CD4-positive, alpha-beta memory T cell (primary cell): ENCODE measurements around the gene KPNA4. TPM values are rescaled to one million over a fixed set of nuclear protein-coding genes. Genes with fewer than 3 reads are reported as not detected.

Experiments
- CTCF ChIA-PET: fragments of 350-600 bp; sonication (Branson Sonifier 250); formaldehyde crosslinking; loops from one replicate; lab custom pipeline; 2021; ENCODE audit warnings: inconsistent platforms; ENCODE audit not compliant: partially characterized antibody; lab: Charles Lee
- POLR2A ChIA-PET: fragments of 350-600 bp; sonication (Branson Sonifier 250); formaldehyde crosslinking; loops from one replicate; lab custom pipeline; 2021; ENCODE audit not compliant: partially characterized antibody; lab: Charles Lee
- DNase-seq, 5 donors: peaks; one replicate each; pipeline versions ENCODE4 v3.0.0 to v3.0.0-alpha.2; 2020 to 2022; ENCODE audit warnings: mixed read lengths in 1 of 5
- H3K27ac ChIP-seq: one replicate; pipeline ENCODE4 v1.7.0; 2013; ENCODE audit warnings: low read depth, low read length
- H3K27me3 ChIP-seq: 2 replicates; pipeline ENCODE4 v1.7.0; 2013; ENCODE audit warnings: mild to moderate bottlenecking, low read length, moderate library complexity; ENCODE audit not compliant: insufficient read depth
- H3K36me3 ChIP-seq: 2 replicates; pipeline ENCODE4 v1.7.0; 2013; ENCODE audit warnings: mild to moderate bottlenecking, low read length, moderate library complexity; ENCODE audit not compliant: insufficient read depth
- H3K4me1 ChIP-seq: 2 replicates; pipeline ENCODE4 v1.7.0; 2013; ENCODE audit warnings: mild to moderate bottlenecking, low read length, moderate library complexity; ENCODE audit not compliant: insufficient read depth
- H3K4me3 ChIP-seq, 2 donors: one replicate each; pipeline ENCODE4 v1.7.0; 2013; ENCODE audit warnings: low read length in 2 of 2, mild to moderate bottlenecking in 1 of 2
- H3K9me3 ChIP-seq, 2 donors: one replicate each; pipeline ENCODE4 v1.7.0; 2013; ENCODE audit warnings: low read length in 2 of 2, control low read depth in 1 of 2; ENCODE audit not compliant: control insufficient read depth in 1 of 2
- H3K27ac Mint-ChIP-seq, 7 donors: one replicate each; pipeline ENCODE4 v1.8.0; 2020 to 2021; ENCODE audit warnings: mixed read lengths in 7 of 7, mild to moderate bottlenecking in 6 of 7, inconsistent platforms in 3 of 7, moderate library complexity in 3 of 7
- H3K27me3 Mint-ChIP-seq, 2 donors: one replicate each; pipeline ENCODE4 v1.8.0; 2020 to 2021; ENCODE audit warnings: mixed read lengths in 2 of 2
- H3K36me3 Mint-ChIP-seq, 2 donors: one replicate each; pipeline ENCODE4 v1.8.0; 2020 to 2021; ENCODE audit warnings: mixed read lengths in 2 of 2, inconsistent platforms in 1 of 2, mild to moderate bottlenecking in 1 of 2
- H3K4me1 Mint-ChIP-seq, 4 donors: one replicate each; pipeline ENCODE4 v1.8.0; 2020 to 2021; ENCODE audit warnings: mixed read lengths in 4 of 4, mild to moderate bottlenecking in 1 of 4
- H3K4me3 Mint-ChIP-seq, 8 donors: one replicate each; pipeline ENCODE4 v1.8.0; 2020 to 2021; ENCODE audit warnings: mixed read lengths in 8 of 8, mild to moderate bottlenecking in 7 of 8, moderate library complexity in 6 of 8, inconsistent platforms in 3 of 8
- H3K9me3 Mint-ChIP-seq, 8 donors: one replicate each; pipeline ENCODE4 v1.8.0; 2020 to 2021; ENCODE audit warnings: mixed read lengths in 8 of 8, mild to moderate bottlenecking in 5 of 8, inconsistent platforms in 3 of 8, moderate library complexity in 1 of 8
- intact Hi-C: fragments of 100-400 bp; cut with micrococcal nuclease; formaldehyde crosslinking; loops from one replicate; pipeline ENCODE4 v1.15.1; 2023
- polyA plus RNA-seq, 2 donors: library from polyadenylated mRNA; unstranded; fragments of 300-500 nt; fragmentation: Illumina TruSeq; gene quantifications; one replicate each; pipeline ENCODE4 v1.2.3, GENCODE V29; 2021
- total RNA-seq, 2 experiments: library from RNA; stranded (reverse); gene quantifications; one replicate each; pipeline ENCODE4 v1.2.3, GENCODE V29; 2021

KPNA4 gene
- total and polyA plus RNA-seq, 4 experiments from 2014 or later: 8.9 to 50.1 (median 28.3) TPM

DNA sequence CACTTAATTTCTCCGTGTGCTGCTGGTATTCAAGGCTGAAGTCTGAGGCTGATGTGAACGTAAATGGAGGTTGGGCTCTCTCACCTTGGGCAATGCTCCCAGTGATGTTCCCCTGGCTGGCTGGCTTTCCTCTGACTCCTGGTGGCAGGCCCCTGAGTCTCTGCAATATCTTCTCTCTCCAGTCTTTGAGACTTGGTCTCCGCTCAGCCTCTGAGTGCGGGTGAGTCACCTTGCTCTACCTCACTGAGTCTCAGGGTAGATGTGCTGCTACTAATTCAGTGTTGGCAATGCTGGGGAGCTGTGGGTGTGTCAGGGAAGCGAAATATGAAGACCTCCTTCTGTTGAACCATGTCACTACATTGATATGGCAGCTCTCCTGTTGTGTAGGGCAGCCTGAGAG is 84.4 kb downstream of the KPNA4 start:
- Histone ChIP-seq H3K4me3 (no peak overlapping the region), H3K4me1 (no peaks in the 10 kb centered on the region), H3K27ac (no peak overlapping the region), H3K36me3 (no peaks in the 10 kb centered on the region), H3K27me3 (no peaks in the 10 kb centered on the region), H3K9me3 (no peaks in the 10 kb centered on the region)
- ChIA-PET CTCF (no interaction called here), POLR2A (no interaction called here)
- Mint-ChIP-seq H3K36me3 (peaks cover 0 to 1% of the 10 kb centered on the region in 2 donors), H3K9me3 (peaks cover 0 to 1% (median 0%) of the 10 kb centered on the region in 8 donors), H3K27ac (no peak overlapping the region), H3K27me3 (peaks cover 8 to 14% of the 10 kb centered on the region in 2 donors), H3K4me1 (peaks cover 0 to 7% (median 5%) of the 10 kb centered on the region in 4 donors), H3K4me3 (no peak overlapping the region)
- intact Hi-C loops: no loop called here
- DNase-seq: no peak

DNA sequence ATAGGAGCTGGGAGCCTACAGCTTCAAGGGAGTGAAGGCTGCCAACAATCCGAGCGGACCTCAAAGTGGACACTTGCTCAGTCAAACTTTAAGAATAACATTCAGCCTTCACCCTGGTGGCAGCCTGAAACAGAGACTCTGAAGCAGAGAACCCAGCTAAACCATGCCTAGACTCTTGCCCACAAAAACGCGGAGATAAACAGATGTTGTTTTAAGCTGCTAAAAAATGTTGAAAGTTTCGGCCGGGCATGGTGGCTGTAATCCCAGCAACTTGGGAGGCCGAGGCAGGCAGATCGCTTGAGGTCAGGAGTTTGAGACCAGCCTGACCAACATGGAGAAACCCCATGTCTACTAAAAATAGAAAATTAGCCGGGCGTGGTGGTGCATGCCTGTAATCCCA is 86.0 kb downstream of the KPNA4 start:
- peaks cover 8 to 18% of the 10 kb centered on the region in 2 donors for H3K27me3 Mint-ChIP-seq
- H3K27ac Mint-ChIP-seq: no peak overlapping the region
- H3K4me3 ChIP-seq: no peak overlapping the region
- no peak for DNase-seq
- peaks cover 0 to 1% (median 0%) of the 10 kb centered on the region in 8 donors for H3K9me3 Mint-ChIP-seq
- H3K9me3 ChIP-seq: no peaks in the 10 kb centered on the region
- CTCF ChIA-PET: no interaction called here
- POLR2A ChIA-PET: no interaction called here
- H3K36me3 ChIP-seq: no peaks in the 10 kb centered on the region
- no peak overlapping the region for H3K27ac ChIP-seq
- intact Hi-C loops: no loop called here
- no peak overlapping the region for H3K4me3 Mint-ChIP-seq
- H3K27me3 ChIP-seq: no peaks in the 10 kb centered on the region
- no peaks in the 10 kb centered on the region for H3K4me1 Mint-ChIP-seq
- no peaks in the 10 kb centered on the region for H3K4me1 ChIP-seq
- peaks cover 0 to 1% of the 10 kb centered on the region in 2 donors for H3K36me3 Mint-ChIP-seq

DNA sequence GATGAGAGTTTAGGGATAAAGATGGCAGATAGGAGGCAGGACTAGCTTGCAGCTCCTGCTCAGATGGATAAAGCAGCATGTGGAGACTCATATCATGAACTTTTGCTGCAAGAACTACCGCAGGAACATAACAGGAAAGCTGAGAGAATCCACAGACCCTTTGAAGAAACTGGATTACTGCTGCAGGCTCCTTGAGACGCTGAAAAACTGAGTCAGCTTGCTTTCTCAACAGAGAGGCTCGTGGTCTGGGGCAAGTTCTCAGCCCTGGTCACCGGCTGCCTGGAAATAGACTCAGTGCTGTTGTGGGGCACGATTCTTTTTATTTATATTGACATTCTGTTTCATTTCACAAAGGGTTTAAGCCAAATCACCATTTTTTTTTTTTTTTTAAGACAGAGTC is 87.0 kb downstream of the KPNA4 start:
- H3K36me3 Mint-ChIP-seq: peaks cover 0 to 1% of the 10 kb centered on the region in 2 donors
- ChIA-PET POLR2A (no interaction called here), CTCF (no interaction called here)
- H3K36me3 ChIP-seq: no peaks in the 10 kb centered on the region
- no peaks in the 10 kb centered on the region for H3K9me3 ChIP-seq
- intact Hi-C loops: no loop called here
- H3K4me3 ChIP-seq: no peak overlapping the region
- peaks cover 7 to 16% of the 10 kb centered on the region in 2 donors for H3K27me3 Mint-ChIP-seq
- no peaks in the 10 kb centered on the region for H3K4me1 Mint-ChIP-seq
- H3K4me3 Mint-ChIP-seq: no peak overlapping the region
- no peaks in the 10 kb centered on the region for H3K27me3 ChIP-seq
- no peak for DNase-seq
- H3K27ac ChIP-seq: no peak overlapping the region
- peak overlapping the region in 1 of 7 donors; percentile 44 for H3K27ac Mint-ChIP-seq
- H3K4me1 ChIP-seq: no peaks in the 10 kb centered on the region
- no peaks in the 10 kb centered on the region for H3K9me3 Mint-ChIP-seq

DNA sequence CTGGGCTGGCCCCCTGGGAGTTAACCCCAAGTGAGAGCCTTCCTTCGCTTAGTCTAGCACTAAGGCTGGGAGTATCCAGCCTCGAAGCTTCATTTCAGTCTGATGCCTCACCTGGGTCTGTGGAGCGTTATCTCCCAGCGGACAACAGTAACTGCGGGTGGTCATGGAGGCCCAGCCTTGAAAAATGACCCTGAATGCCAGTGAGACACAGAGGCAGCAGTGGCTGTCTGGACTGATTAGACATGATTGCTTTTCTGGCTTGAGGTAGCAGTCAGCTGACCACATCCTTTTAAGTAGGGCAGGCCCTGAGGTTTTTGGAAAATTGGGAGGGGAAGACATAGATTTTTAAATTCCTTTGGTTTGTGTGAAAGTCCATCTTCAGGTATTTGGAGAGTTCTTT is 87.6 kb downstream of the KPNA4 start:
- Histone ChIP-seq H3K36me3 (no peaks in the 10 kb centered on the region), H3K27me3 (no peaks in the 10 kb centered on the region), H3K27ac (no peak overlapping the region), H3K9me3 (no peaks in the 10 kb centered on the region), H3K4me3 (no peak overlapping the region), H3K4me1 (no peaks in the 10 kb centered on the region)
- ChIA-PET POLR2A (no interaction called here), CTCF (interaction anchor here (1.5 kb wide), 1 partner anchor 8 kb away, joined by 3 read pairs; no protein-coding TSS in a partner anchor)
- Mint-ChIP-seq H3K36me3 (peaks cover 0 to 1% of the 10 kb centered on the region in 2 donors), H3K4me3 (no peak overlapping the region), H3K4me1 (no peaks in the 10 kb centered on the region), H3K27ac (no peak overlapping the region), H3K9me3 (no peaks in the 10 kb centered on the region), H3K27me3 (peaks cover 6 to 16% of the 10 kb centered on the region in 2 donors)
- no peak for DNase-seq
- intact Hi-C loops: no loop called here

DNA sequence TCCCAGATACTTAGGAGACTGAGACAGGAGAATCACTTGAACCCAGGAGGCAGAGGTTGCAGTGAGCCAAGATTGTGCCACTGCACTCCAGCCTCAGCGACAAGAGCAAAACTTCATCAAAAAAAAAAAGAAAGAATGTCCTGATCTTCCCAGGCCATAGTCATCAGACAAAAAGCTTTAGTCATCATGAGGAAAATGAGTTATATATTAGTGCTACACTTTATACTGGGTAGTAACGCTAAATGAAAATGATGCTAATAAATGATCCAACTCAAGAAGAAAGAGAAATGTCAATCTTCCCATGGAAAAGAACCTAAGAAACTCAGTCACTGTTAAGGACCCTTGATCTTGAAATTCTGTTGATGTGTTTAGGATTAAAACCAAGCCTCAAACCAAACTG is 89.5 kb downstream of the KPNA4 start:
- no peaks in the 10 kb centered on the region for H3K36me3 ChIP-seq
- no peaks in the 10 kb centered on the region for H3K27me3 ChIP-seq
- CTCF ChIA-PET: no interaction called here
- no peaks in the 10 kb centered on the region for H3K4me1 ChIP-seq
- POLR2A ChIA-PET: no interaction called here
- H3K9me3 ChIP-seq: no peaks in the 10 kb centered on the region
- H3K27ac ChIP-seq: no peak overlapping the region
- no peak overlapping the region for H3K4me3 Mint-ChIP-seq
- peaks cover 0 to 8% (median 4%) of the 10 kb centered on the region in 8 donors for H3K9me3 Mint-ChIP-seq
- DNase-seq: no peak
- no peak overlapping the region for H3K27ac Mint-ChIP-seq
- intact Hi-C loops: no loop called here
- H3K27me3 Mint-ChIP-seq: peaks cover 6 to 17% of the 10 kb centered on the region in 2 donors
- H3K4me1 Mint-ChIP-seq: no peaks in the 10 kb centered on the region
- H3K4me3 ChIP-seq: no peak overlapping the region
- peaks cover 0 to 1% of the 10 kb centered on the region in 2 donors for H3K36me3 Mint-ChIP-seq

DNA sequence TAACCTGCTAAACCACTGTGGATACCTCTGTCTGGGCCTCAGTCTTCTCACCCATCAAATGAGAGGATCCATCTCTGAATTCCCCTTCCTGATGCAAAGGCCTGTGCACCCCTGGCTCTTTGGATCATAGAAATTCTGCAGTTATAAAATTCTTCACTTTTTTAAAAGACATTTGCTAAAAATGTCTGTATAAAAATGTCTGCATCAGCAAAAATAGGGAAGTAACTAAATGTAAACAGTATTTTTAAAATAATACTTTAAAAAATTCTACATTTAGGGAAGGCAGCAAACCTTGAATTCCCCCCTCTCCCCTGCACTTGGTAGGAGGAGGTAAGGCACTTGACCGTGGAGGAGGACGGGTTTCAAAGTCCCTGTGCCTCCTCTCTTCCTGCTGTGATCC is 90.2 kb downstream of the KPNA4 start:
- peaks cover 0 to 1% of the 10 kb centered on the region in 2 donors for H3K36me3 Mint-ChIP-seq
- Histone ChIP-seq H3K27ac (no peak overlapping the region), H3K36me3 (no peaks in the 10 kb centered on the region), H3K4me1 (no peaks in the 10 kb centered on the region), H3K27me3 (no peaks in the 10 kb centered on the region), H3K4me3 (no peak overlapping the region), H3K9me3 (no peaks in the 10 kb centered on the region)
- DNase-seq: no peak
- no peaks in the 10 kb centered on the region for H3K4me1 Mint-ChIP-seq
- CTCF ChIA-PET: no interaction called here
- POLR2A ChIA-PET: no interaction called here
- peaks cover 6 to 16% of the 10 kb centered on the region in 2 donors for H3K27me3 Mint-ChIP-seq
- H3K9me3 Mint-ChIP-seq: peaks cover under 1 to 15% (median 8%) of the 10 kb centered on the region in 8 donors
- no peak overlapping the region for H3K4me3 Mint-ChIP-seq
- no peak overlapping the region for H3K27ac Mint-ChIP-seq
- intact Hi-C loops: no loop called here

DNA sequence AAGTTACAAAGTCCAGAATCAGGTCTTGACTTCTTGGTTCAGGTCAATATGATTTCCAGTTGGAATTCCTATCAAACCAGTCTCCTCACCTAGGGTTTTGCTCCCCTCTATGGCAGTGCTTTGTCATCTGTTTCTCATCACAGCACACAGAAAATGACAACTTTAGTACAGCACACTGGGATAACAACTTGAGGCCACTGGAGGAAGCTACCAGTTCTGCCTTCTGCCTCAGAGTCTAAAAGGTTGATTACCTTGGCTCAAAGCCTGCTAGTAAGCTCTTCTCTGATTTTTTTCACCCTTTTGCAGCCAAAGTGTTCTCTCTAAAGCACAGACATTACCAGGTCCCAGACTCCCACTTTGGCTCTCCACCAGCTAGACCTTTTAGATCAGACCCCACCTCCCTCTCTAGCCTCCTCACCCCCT is 90.9 kb downstream of the KPNA4 start:
- ChIA-PET POLR2A (no interaction called here), CTCF (no interaction called here)
- no peak for DNase-seq
- peaks cover 5 to 23% (median 14%) of the 10 kb centered on the region in 8 donors for H3K9me3 Mint-ChIP-seq
- no peaks in the 10 kb centered on the region for H3K9me3 ChIP-seq
- H3K27ac Mint-ChIP-seq: no peak overlapping the region
- intact Hi-C loops: no loop called here
- no peaks in the 10 kb centered on the region for H3K4me1 ChIP-seq
- H3K27me3 Mint-ChIP-seq: peaks cover 7 to 19% of the 10 kb centered on the region in 2 donors
- H3K4me1 Mint-ChIP-seq: no peaks in the 10 kb centered on the region
- H3K36me3 ChIP-seq: no peaks in the 10 kb centered on the region
- no peak overlapping the region for H3K27ac ChIP-seq
- no peak overlapping the region for H3K4me3 Mint-ChIP-seq
- peaks cover 3 to 5% of the 10 kb centered on the region in 2 donors for H3K36me3 Mint-ChIP-seq
- no peak overlapping the region for H3K4me3 ChIP-seq
- H3K27me3 ChIP-seq: no peaks in the 10 kb centered on the region
